Thyroid gland (tissue), 4 donors: ENCODE data around the gene C4orf50.

Source experiments
- POLR2A ChIP-seq, 2 donors: fragments of 450-650 bp; IDR thresholded peaks; one replicate each; pipeline ENCODE4 v1.6.1; 2017; ENCODE audit warnings: antibody characterized with exemption in 2 of 2, mild to moderate bottlenecking in 2 of 2, moderate library complexity in 1 of 2
- TF ChIP-seq, protein P1 (sequence below), 6 experiments: fragments of 200-600 bp in 3 of 6; fragments of 450-650 bp in 3 of 6; sonication (generic) in 3 of 6; IDR thresholded peaks; one replicate each; pipeline ENCODE4 v1.5.1; 2016 to 2019; ENCODE audit warnings: antibody characterized with exemption in 6 of 6, mild to moderate bottlenecking in 2 of 6, inconsistent platforms in 1 of 6, moderate library complexity in 1 of 6

DNA sequence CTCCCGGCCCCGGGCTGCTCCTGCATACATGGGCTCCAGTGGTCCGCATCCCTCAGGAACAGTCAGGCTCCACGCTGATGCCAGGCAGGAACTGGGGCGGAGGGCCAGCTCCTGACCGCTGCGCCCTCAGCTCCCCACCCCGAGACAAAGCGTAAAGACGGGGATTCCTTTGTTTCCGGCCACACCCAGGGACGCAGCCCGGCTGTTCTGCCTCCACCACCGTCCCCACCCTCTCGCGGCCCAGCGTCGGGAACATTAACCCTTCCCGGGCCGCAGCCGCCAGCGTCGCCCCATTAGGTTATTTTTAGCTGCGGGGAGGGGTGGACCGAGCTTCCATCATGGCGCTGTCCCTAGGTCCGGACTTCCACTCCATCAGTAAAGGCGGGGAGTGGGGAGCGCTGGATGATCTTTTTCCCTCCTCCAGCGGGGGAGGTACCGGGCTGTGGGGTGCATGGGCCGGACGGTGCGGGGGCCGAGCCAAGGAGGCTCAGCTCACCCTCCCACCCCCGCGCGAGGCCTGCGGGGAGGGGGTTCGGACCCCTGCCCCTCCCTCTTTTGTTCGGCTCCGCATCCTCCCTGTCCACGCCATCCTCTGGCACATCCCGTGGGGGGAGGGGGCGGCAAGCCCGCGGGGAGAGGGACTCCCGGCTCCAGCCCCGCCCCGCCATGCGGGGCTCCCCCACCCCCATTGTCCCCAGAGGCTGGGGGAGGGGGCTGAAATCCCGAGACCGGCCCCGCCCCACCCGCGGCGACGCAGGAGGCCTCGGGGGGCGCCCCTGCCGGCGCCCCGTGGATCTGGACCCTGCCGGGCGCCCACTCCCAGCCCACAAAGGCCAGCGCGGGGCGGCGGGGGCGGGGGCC, 130.6 kb downstream of the C4orf50 start:
- TF ChIP-seq, protein P1, sequence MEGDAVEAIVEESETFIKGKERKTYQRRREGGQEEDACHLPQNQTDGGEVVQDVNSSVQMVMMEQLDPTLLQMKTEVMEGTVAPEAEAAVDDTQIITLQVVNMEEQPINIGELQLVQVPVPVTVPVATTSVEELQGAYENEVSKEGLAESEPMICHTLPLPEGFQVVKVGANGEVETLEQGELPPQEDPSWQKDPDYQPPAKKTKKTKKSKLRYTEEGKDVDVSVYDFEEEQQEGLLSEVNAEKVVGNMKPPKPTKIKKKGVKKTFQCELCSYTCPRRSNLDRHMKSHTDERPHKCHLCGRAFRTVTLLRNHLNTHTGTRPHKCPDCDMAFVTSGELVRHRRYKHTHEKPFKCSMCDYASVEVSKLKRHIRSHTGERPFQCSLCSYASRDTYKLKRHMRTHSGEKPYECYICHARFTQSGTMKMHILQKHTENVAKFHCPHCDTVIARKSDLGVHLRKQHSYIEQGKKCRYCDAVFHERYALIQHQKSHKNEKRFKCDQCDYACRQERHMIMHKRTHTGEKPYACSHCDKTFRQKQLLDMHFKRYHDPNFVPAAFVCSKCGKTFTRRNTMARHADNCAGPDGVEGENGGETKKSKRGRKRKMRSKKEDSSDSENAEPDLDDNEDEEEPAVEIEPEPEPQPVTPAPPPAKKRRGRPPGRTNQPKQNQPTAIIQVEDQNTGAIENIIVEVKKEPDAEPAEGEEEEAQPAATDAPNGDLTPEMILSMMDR (IDR thresholded peaks at IDR 0.05) = no peak
- no peak for TF ChIP-seq POLR2A (IDR thresholded peaks at IDR 0.05)
